KMS-11 (cell line): ENCODE data around the gene FZD2.

Experiments
- H2AFZ ChIP-seq: fragments of 200-600 bp; sonication (generic); 2 replicates; pipeline ENCODE4 v1.6.1; 2016; ENCODE audit warnings: antibody characterized with exemption, mixed run types, low read depth
- H3K27ac ChIP-seq: fragments of 200-600 bp; sonication (generic); 2 replicates; pipeline ENCODE4 v1.6.1; 2016; ENCODE audit warnings: mild to moderate bottlenecking, mixed run types
- H3K27me3 ChIP-seq: fragments of 200-600 bp; sonication (generic); 2 replicates; pipeline ENCODE4 v1.6.1; 2017; ENCODE audit warnings: mild to moderate bottlenecking, low read depth, mixed run types, moderate library complexity; ENCODE audit not compliant: insufficient read depth
- H3K36me3 ChIP-seq: fragments of 200-600 bp; sonication (generic); 2 replicates; pipeline ENCODE4 v1.6.1; 2017; ENCODE audit warnings: mild to moderate bottlenecking, mixed run types; ENCODE audit not compliant: insufficient read depth
- H3K4me1 ChIP-seq: fragments of 200-600 bp; sonication (generic); 2 replicates; pipeline ENCODE4 v1.6.1; 2016; ENCODE audit warnings: mild to moderate bottlenecking, low read depth, mixed run types; ENCODE audit not compliant: poor library complexity, severe bottlenecking
- H3K4me2 ChIP-seq: fragments of 200-600 bp; sonication (generic); 2 replicates; pipeline ENCODE4 v1.7.0; 2016; ENCODE audit warnings: mild to moderate bottlenecking, mixed run types
- H3K4me3 ChIP-seq: fragments of 200-600 bp; sonication (generic); IDR thresholded peaks from 2 replicates; pipeline ENCODE4 v1.6.1; 2017; ENCODE audit warnings: low read depth, low read length, mixed read lengths; ENCODE audit not compliant: insufficient read depth
- H3K79me2 ChIP-seq: fragments of 200-600 bp; sonication (generic); 2 replicates; pipeline ENCODE4 v1.6.1; 2016; ENCODE audit warnings: low read depth, mixed run types; ENCODE audit not compliant: insufficient read depth
- H3K9ac ChIP-seq: fragments of 200-600 bp; sonication (generic); 2 replicates; pipeline ENCODE4 v1.6.1; 2016; ENCODE audit warnings: mild to moderate bottlenecking, mixed run types
- H4K20me1 ChIP-seq: fragments of 200-600 bp; sonication (generic); 2 replicates; pipeline ENCODE4 v1.6.1; 2016; ENCODE audit warnings: mild to moderate bottlenecking, mixed run types; ENCODE audit not compliant: insufficient read depth
- CTCF ChIP-seq: fragments of 200-600 bp; sonication (generic); conservative IDR thresholded peaks from 2 replicates; pipeline ENCODE4 v1.6.1; 2017; ENCODE audit warnings: low read depth, mild to moderate bottlenecking, antibody characterized with exemption, low read length, moderate library complexity, mixed read lengths

Gene FZD2

GRCh38 chr17:44540246-44541084, 16.8 kb upstream of the FZD2 start:
- no peaks in the 10 kb centered on the region for H3K36me3 ChIP-seq
- no peak overlapping the region for H3K4me2 ChIP-seq
- no peak overlapping the region for H3K4me3 ChIP-seq
- no peak overlapping the region for H2AFZ ChIP-seq
- H3K9ac ChIP-seq = no peak overlapping the region
- H3K27ac ChIP-seq = no peak overlapping the region
- H4K20me1 ChIP-seq = no peaks in the 10 kb centered on the region
- no peak for TF ChIP-seq CTCF
- H3K4me1 ChIP-seq = peaks cover 7% of the 10 kb centered on the region
- no peaks in the 10 kb centered on the region for H3K79me2 ChIP-seq
- peaks cover 6% of the 10 kb centered on the region; the same call in 1 of the 2 replicates for H3K27me3 ChIP-seq

- Histone ChIP-seq H3K79me2 (no peaks in the 10 kb centered on the region), H3K9ac (no peak overlapping the region), H2AFZ (no peak overlapping the region), H3K4me1 (no peaks in the 10 kb centered on the region), H3K36me3 (no peaks in the 10 kb centered on the region), H4K20me1 (no peaks in the 10 kb centered on the region), H3K4me3 (no peak overlapping the region), H3K27me3 (peaks cover 6% of the 10 kb centered on the region; the same call in 1 of the 2 replicates), H3K27ac (no peak overlapping the region), H3K4me2 (no peak overlapping the region)
- no peak for TF ChIP-seq CTCF
These were observed 15.3 kb upstream of the FZD2 start for GRCh38 chr17:44541884-44542581.

GRCh38 chr17:44543213-44543904, 13.9 kb upstream of the FZD2 start:
- H3K27ac ChIP-seq = no peak overlapping the region
- H3K9ac ChIP-seq = no peak overlapping the region
- H3K4me2 ChIP-seq = no peak overlapping the region
- peaks cover 2% of the 10 kb centered on the region; the same call in 1 of the 2 replicates for H3K27me3 ChIP-seq
- no peak overlapping the region for H2AFZ ChIP-seq
- no peak for TF ChIP-seq CTCF
- no peak overlapping the region for H3K4me3 ChIP-seq
- no peaks in the 10 kb centered on the region for H3K4me1 ChIP-seq
- H4K20me1 ChIP-seq = no peaks in the 10 kb centered on the region
- no peaks in the 10 kb centered on the region for H3K79me2 ChIP-seq
- no peaks in the 10 kb centered on the region for H3K36me3 ChIP-seq

DNA sequence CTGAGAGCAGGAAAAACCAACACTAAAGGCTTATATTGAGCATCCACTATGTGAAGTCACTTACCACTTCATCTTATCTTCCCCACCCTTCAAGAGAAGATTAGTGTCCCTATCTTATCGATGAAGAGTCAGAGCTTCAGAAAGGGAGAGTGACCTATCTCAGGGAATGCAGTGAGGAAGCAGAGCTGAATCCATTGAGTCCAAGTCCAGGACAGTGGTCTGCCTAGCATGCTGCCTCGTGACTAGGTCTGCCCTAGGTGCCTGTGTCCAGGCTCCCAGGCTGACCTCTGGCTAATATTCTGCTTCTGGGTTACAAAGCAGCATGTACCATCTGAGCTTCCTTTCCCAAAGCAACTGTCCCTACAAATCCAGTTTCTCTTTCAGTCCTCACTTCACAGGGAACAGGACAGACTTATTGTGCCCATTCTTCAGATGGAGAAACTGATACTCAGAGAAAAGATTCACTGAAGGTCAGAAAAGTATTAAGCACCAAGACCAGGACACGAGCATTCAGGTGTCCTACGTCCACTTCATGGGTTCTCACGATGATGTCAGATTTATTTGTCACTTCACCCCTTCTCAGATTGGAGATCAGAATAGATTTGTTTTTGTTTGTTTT, 13.3 kb upstream of the FZD2 start:
- Histone ChIP-seq H3K27me3 (no peaks in the 10 kb centered on the region; the same call in 1 of the 2 replicates), H2AFZ (no peak overlapping the region), H3K4me3 (no peak overlapping the region), H3K36me3 (no peaks in the 10 kb centered on the region), H3K4me2 (no peak overlapping the region), H3K27ac (no peak overlapping the region), H4K20me1 (no peaks in the 10 kb centered on the region), H3K79me2 (no peaks in the 10 kb centered on the region), H3K4me1 (no peaks in the 10 kb centered on the region), H3K9ac (no peak overlapping the region)
- TF ChIP-seq CTCF = no peak
